IPS DF 6.9 (cell line): Measurements from ENCODE around the gene HS1BP3.
A peak's percentile ranks its signal among the peaks of the same experiment; 100 is the strongest.

Experiments used
- DNase-seq: peaks from one replicate; pipeline ENCODE4 v3.0.0-alpha.2; 2013; ENCODE audit warnings: low read depth, low spot score
- H3K27ac ChIP-seq: one replicate; pipeline ENCODE4 v1.5.1; 2013; ENCODE audit warnings: low read length, control low read depth
- H3K27me3 ChIP-seq: 2 replicates; pipeline ENCODE4 v1.6.1; 2013; ENCODE audit warnings: mild to moderate bottlenecking, low read length; ENCODE audit not compliant: control insufficient read depth, insufficient read depth
- H3K36me3 ChIP-seq: 2 replicates; pipeline ENCODE4 v1.6.1; 2013; ENCODE audit warnings: low read length; ENCODE audit not compliant: control insufficient read depth, insufficient read depth
- H3K4me1 ChIP-seq: 2 replicates; pipeline ENCODE4 v1.6.1; 2013; ENCODE audit warnings: low read length; ENCODE audit not compliant: control insufficient read depth, insufficient read depth
- H3K4me3 ChIP-seq: 2 replicates; pipeline ENCODE4 v1.5.1; 2013; ENCODE audit warnings: mild to moderate bottlenecking, low read length
- H3K9me3 ChIP-seq: 2 replicates; pipeline ENCODE4 v1.6.1; 2013; ENCODE audit warnings: low read length, inconsistent platforms; ENCODE audit not compliant: control insufficient read depth, insufficient read depth
- WGBS: extraction: QIAGEN DNeasy Blood & Tissue Kit; methylation state at CpG from one replicate; pipeline ENCODE4 v1.1.7; 2013; ENCODE audit warnings: mixed read lengths, missing lambda C conversion rate; ENCODE audit not compliant: insufficient read length, insufficient coverage; 5-methylcytosine and 5-hydroxymethylcytosine counted together

HS1BP3 gene, protein sequence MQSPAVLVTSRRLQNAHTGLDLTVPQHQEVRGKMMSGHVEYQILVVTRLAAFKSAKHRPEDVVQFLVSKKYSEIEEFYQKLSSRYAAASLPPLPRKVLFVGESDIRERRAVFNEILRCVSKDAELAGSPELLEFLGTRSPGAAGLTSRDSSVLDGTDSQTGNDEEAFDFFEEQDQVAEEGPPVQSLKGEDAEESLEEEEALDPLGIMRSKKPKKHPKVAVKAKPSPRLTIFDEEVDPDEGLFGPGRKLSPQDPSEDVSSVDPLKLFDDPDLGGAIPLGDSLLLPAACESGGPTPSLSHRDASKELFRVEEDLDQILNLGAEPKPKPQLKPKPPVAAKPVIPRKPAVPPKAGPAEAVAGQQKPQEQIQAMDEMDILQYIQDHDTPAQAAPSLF

DNA sequence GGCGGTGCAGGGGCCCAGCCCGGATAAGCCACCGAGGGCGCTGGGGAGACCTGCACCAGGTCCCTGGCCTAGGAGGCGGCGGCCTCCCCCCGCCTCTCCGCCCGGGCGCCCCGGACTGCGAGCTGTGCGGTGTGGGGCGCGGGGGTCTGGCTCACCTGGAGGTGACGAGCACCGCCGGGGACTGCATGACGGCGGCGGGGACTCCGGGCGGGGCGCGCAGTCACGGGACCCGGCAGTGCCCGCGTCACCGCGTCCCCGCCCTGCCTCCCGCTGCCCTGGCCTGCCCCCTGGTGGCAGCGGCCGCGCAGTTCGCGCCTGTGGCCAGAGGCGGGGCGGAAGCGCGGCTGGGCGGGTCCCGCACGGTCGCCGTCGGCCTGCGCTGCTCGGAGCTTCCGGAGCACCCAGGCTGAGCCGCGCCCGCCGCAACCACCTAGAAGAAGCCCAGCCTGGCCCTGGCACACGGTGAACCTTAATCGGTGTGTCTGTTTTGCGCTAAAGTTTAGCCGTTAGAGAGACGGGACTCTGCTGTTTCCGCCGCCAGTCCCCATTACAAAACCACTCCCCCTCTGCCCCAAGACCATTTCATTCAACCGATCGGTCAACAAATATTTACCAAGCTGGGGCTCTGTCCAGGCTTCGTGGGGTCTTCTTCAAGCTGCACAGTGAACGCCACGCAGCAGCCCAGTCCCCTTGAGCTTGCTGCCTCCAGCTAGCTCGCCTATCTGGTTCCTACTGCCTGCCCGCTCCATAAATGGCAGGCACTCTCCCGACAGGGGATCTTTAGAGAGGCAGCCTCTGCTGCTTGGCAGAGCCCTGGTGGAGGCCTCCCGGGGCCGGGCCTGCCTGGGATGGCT, at the start of gene HS1BP3:
Gene HS1BP3 (minus strand): TSS at position 222 of the 854 bp plus-strand sequence. CDS start 35 bp downstream, at position 187.
- H3K27ac ChIP-seq = no peak within 1 kb of the TSS
- H3K4me3 ChIP-seq = peak within 1 kb of the TSS; percentile 57; the same call in 1 of the 2 replicates
- H3K4me1 ChIP-seq = peaks cover 2% of the 10 kb centered on the region; the same call in 1 of the 2 replicates
- no peaks in the 10 kb centered on the region for H3K9me3 ChIP-seq
- DNase-seq = no peak
- no CpG with 5 or more reads among the region's 72 CpGs for WGBS
- no peaks in the 10 kb centered on the region; the same call in 1 of the 2 replicates for H3K36me3 ChIP-seq
- no peaks in the 10 kb centered on the region for H3K27me3 ChIP-seq

GRCh38 chr2:20698916-20699613, 48.2 kb upstream of the HS1BP3 start:
- H3K4me1 ChIP-seq = no peaks in the 10 kb centered on the region
- no peak overlapping the region for H3K4me3 ChIP-seq
- DNase-seq = no peak
- no peaks in the 10 kb centered on the region for H3K36me3 ChIP-seq
- no peaks in the 10 kb centered on the region for H3K9me3 ChIP-seq
- WGBS = no CpG with 5 or more reads among the region's 4 CpGs
- H3K27ac ChIP-seq = no peak overlapping the region
- H3K27me3 ChIP-seq = no peaks in the 10 kb centered on the region

DNA sequence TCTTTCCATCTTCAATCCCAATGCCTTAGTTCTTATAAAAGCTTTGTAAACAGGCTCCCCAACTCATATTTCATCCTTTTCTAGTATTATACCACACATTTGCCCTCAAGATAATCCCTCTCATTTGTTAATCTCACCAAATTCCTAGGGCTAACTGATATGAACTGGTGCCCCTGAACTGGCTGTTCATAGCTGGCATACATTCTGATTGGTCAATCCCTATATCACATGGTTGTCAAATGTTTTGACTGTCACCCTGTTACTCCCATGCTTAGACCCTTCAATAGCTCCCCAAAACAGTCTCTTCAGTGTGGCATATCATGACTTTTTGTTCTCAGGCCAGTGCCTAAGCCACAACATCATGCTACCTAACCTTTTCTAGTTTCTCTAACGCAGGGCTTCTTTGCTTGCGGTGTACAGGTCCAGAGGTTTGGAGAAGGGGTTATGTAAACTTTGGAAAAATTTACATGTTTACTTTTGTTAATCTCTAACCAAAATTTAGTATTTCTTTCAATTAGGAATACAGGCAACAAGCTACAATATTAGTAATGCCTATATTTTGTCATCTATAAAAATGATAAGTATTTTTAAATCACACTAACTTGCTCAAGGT, 46.5 kb upstream of the HS1BP3 start:
- no CpG with 5 or more reads among the region's 2 CpGs for WGBS
- Histone ChIP-seq H3K9me3 (no peaks in the 10 kb centered on the region), H3K27ac (no peak overlapping the region), H3K27me3 (no peaks in the 10 kb centered on the region), H3K4me1 (no peaks in the 10 kb centered on the region), H3K4me3 (no peak overlapping the region), H3K36me3 (no peaks in the 10 kb centered on the region)
- DNase-seq = no peak

GRCh38 chr2:20696366-20696765, 45.5 kb upstream of the HS1BP3 start:
- no peak for DNase-seq
- no peak overlapping the region for H3K27ac ChIP-seq
- no peaks in the 10 kb centered on the region for H3K9me3 ChIP-seq
- no peak overlapping the region for H3K4me3 ChIP-seq
- H3K4me1 ChIP-seq = no peaks in the 10 kb centered on the region
- H3K27me3 ChIP-seq = no peaks in the 10 kb centered on the region
- no CpG with 5 or more reads among the region's 2 CpGs for WGBS
- H3K36me3 ChIP-seq = no peaks in the 10 kb centered on the region

GRCh38 chr2:20693317-20693716, 42.4 kb upstream of the HS1BP3 start:
- H3K27ac ChIP-seq = no peak overlapping the region
- no peak overlapping the region for H3K4me3 ChIP-seq
- no peaks in the 10 kb centered on the region for H3K36me3 ChIP-seq
- no peaks in the 10 kb centered on the region for H3K27me3 ChIP-seq
- H3K9me3 ChIP-seq = no peaks in the 10 kb centered on the region
- DNase-seq = no peak
- H3K4me1 ChIP-seq = no peaks in the 10 kb centered on the region
- no CpG with 5 or more reads among the region's 3 CpGs for WGBS

- H3K27ac ChIP-seq = no peak overlapping the region
- no peaks in the 10 kb centered on the region for H3K4me1 ChIP-seq
- H3K36me3 ChIP-seq = no peaks in the 10 kb centered on the region
- no CpG with 5 or more reads among the region's 2 CpGs for WGBS
- H3K9me3 ChIP-seq = no peaks in the 10 kb centered on the region
- no peaks in the 10 kb centered on the region for H3K27me3 ChIP-seq
- no peak overlapping the region for H3K4me3 ChIP-seq
- DNase-seq = no peak
Measured at GRCh38 chr2:20692081-20692480, 41.2 kb upstream of the HS1BP3 start.

DNA sequence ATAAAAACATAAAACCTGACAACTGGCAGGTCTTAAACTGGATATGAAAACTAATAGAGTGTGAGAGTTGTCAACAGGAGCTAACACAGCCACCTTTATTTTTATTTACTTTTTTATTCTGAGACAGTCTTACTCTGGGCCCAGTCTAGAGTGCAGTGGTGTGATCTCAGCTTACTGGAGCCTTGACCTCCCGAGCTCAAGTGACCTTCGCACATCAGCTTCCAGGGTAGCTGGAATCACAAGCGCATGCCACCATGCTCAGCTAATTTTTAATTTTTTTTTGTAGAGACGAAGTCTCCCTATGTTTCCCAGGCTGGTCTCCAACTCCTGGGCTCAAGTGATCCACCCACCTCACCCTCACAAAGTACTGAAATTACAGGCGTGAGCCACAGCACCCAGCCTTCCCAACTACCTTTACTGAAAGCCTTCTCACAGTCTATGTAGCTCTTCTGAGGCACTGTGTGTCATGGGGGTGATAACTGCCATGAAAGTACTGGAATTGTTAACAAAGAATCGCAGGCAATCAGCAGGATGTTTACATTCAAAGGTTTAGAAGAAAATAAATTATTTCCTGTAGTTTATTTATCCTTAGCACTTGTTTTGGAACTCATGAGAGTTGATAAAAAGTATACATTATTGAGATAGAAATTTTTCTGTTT, 40.3 kb upstream of the HS1BP3 start:
- H3K36me3 ChIP-seq = no peaks in the 10 kb centered on the region
- no peaks in the 10 kb centered on the region for H3K4me1 ChIP-seq
- no peak overlapping the region for H3K4me3 ChIP-seq
- DNase-seq = no peak
- no peaks in the 10 kb centered on the region for H3K27me3 ChIP-seq
- no CpG with 5 or more reads among the region's 6 CpGs for WGBS
- no peaks in the 10 kb centered on the region for H3K9me3 ChIP-seq
- H3K27ac ChIP-seq = no peak overlapping the region

- Histone ChIP-seq H3K4me3 (no peak overlapping the region), H3K27ac (no peak overlapping the region), H3K36me3 (no peaks in the 10 kb centered on the region), H3K27me3 (no peaks in the 10 kb centered on the region), H3K9me3 (no peaks in the 10 kb centered on the region), H3K4me1 (no peaks in the 10 kb centered on the region)
- DNase-seq = no peak
- no CpG with 5 or more reads among the region's 11 CpGs for WGBS
Measured at GRCh38 chr2:20689428-20690264, 38.7 kb upstream of the HS1BP3 start.

- Histone ChIP-seq H3K4me3 (no peak overlapping the region), H3K27ac (no peak overlapping the region), H3K36me3 (no peaks in the 10 kb centered on the region), H3K4me1 (no peaks in the 10 kb centered on the region), H3K9me3 (no peaks in the 10 kb centered on the region), H3K27me3 (no peaks in the 10 kb centered on the region)
- no CpG with 5 or more reads among the region's 4 CpGs for WGBS
- DNase-seq = no peak
Measured at GRCh38 chr2:20687260-20687832, 36.4 kb upstream of the HS1BP3 start.
